Effector CD8-positive, alpha-beta T cell (primary cell): ENCODE measurements around the gene PTPN23.
"Not testable (repeated sequence)": the region's sequence is repeated elsewhere in the genome, so short reads cannot be mapped to it uniquely, and the experiment has no call there.

Experiments
- DNase-seq: peaks from one replicate; lab custom pipeline; 2025; lab: John Stamatoyannopoulos, UW

The PTPN23 gene

DNA sequence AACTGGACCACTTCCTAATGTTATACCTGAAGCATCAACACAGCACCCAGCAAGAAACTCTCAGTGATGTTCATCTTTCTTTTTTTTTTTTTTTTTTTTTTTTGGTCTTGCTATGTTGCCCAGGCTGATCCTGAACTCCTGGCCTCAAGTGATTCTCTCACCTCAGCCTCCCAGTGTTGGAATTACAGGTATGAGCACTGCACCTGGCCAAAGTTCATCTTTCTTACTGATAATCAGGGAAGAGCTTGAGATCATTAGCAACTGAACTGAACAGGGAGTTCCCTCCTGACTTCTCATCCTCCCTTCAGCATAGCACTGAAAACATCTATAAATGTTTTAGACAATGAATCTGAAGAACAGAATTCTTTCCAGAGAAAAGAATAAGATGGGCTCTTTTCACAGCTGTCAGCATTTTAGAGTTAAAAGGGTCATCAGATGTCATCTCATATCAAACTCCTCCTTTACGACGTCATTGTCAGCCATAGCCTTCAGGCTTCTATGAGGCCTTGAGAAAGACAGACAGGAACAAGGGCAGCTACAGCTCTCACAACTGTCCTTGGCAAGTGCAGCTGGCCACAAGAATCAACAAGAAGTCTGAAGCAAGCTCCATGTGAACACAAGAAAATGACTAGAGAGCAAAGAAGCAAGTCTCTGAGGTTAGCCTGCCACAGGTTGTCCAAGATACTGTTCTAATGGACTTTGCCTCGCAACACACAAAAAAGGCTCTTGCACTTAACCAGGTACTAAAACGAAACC lies 61.2 kb downstream of the PTPN23 start:
- DNase-seq: no peak

DNA sequence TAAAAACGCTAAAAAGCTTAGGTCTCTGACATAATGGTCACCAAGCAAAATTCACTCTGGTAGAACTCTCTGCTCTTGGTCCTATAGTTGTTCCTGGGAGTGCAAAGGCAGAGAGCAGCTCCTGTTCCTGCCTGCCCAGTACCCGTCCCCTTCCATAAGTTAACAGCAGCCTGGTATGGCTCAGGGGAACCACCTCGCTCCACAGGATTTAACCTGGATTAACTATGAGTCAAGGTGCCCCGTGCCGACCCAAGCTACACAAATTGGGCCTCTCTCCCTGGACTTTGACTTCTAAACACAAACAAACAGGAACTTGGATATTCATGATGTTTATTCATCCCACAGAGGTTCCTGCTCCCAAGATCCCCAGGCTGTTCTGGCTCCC lies 62.8 kb downstream of the PTPN23 start:
- DNase-seq: no peak

DNA sequence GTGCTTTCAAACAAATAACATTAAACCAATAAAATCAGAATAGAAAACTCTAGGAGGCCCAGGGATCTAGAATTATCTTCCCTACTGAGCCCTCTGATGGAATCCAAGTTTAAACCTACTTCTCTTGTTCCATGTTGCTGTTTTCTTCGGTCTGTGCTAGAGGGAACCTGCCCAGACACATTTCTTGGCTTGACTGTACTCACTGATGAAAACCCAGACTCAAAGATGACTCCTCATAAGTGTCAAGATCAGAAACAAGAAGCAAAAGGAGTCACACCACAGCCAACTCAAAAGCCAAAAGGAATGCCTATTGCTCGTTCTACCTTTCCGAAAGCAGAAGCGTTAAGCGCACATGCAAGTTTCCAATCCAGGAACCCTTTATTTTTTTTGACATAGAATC lies 63.3 kb downstream of the PTPN23 start:
- no peak for DNase-seq

DNA sequence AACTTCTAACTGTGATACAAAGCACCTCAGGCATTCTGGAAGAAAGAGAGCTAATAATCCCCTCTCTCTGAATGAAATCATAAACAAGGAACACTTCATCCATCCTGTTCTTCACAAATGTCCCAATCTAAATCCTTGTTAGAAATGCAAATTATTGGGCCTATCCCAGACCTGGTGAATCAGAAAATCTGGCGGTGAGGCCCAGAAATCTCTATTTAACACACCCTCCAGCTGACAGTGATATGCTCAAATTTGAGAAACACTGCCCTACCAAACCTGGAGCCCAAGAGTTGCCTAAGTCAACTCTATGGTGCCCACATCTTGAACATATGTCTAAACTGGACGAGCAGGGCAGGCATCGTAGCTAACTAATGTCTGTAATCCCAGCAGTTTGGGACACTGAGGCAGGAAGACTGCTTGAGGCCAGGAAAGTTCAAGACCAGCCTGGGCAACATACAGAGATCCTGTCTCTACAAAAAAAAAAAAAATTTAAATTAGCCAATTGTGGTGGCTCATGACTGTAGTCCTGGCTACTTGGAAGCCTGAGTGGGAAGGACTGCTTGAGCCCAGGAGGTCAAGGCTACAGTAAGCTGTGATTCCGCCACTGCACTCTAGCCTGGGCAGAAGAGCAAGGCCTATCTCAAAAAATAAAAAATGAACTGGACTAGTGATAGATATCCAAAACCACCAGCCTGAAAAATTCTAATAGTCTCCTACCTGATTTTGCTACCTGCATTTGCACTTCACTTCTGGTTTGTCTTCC lies 71.8 kb downstream of the PTPN23 start:
- no peak for DNase-seq

DNA sequence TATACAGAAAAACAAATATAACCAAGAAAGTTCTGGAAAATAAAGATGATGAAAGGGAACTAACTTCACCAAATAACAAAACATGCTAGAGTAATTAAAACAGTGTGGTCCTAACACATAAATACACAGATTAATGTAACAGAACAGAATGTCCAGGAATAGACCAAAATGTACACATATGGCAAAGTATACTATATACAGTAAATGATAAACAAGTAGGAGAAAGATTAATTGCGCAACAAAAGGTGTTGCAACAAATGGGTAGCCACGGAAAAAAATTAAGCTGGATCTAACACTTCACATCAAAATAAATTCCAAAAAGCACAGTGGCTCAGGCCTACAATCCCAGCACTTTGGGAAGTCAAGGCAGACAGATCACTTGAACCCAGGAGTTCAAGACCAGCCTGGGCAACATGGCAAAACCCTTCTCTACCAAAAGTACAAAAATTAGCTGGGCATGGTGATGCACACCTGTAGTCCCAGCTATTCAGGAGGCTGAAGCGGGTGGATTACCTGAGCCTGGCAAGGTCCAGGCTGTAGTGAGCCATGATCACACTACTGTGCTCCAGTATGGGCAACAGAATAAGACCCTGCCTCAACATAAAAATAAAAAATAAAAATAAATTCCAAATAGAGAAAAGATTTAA lies 75.1 kb downstream of the PTPN23 start:
- DNase-seq: no peak

DNA sequence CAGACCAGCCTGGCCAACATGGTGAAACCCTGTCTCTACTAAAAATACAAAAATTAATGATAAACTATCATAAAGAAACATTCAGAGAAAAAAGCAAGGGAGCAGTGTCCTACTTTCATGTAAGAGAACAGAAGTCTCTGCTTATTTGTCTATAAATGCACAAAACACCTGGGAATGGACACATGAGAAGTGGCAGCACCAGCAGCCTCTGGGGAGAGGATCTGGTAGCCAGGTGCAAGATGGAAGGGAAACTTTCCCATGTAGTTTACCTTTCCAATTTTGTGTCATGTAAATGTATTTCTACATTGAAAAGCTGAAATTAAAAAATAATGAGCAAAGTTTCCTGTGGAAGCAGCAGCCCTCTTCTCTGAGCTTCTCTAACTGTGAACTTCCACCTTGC lies 76.2 kb downstream of the PTPN23 start:
- DNase-seq: no peak

DNA sequence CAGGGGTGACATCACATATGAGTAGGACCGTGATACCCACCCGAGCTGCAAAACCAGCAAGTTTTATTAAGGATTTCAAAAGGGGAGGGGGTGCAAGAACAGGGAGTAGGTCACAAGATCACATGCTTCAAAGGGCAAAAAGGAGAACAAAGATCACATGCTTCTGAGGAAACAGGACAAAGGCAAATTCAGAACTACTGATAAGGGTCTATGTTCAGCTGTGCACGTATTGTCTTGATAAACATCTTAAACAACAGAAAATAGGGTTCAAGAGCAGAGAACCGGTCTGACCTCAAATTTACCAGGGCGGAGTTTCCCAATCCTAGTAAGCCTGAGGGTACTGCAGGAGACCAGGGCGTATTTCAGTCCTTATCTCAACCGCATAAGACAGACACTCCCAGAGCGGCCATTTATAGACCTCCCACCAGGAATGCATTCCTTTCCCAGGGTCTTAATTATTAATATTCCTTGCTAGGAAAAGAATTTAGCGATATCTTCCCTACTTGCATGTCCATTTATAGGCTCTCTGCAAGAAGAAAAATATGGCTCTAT lies 78.8 kb downstream of the PTPN23 start:
- not testable (repeated sequence) for DNase-seq
